A549 (cell line): Measurements from ENCODE around the gene GRIP2.

Source experiments
- BHLHE40 ChIP-seq: IDR thresholded peaks from 2 replicates; pipeline ENCODE4 v1.6.1; 2012; ENCODE audit warnings: low read depth, low read length, inconsistent platforms
- ESRRA ChIP-seq: fragments of 150-350 bp; IDR thresholded peaks from 2 replicates; pipeline ENCODE4 v1.6.1; 2014; ENCODE audit warnings: mild to moderate bottlenecking, low read length, borderline replicate concordance
- JUNB ChIP-seq: fragments of >200 bp; sonication (Bioruptor Twin); formaldehyde crosslinking; IDR thresholded peaks from 2 replicates; pipeline ENCODE4 v1.6.1; 2016
- POLR2A ChIP-seq: IDR thresholded peaks from 2 replicates; pipeline ENCODE4 v1.6.1; 2012; ENCODE audit warnings: mild to moderate bottlenecking, low read length
- TF ChIP-seq, protein P1 (sequence below): fragments of 200-600 bp; sonication (generic); IDR thresholded peaks from 2 replicates; pipeline ENCODE4 v1.6.1; 2016; ENCODE audit warnings: antibody characterized with exemption, mild to moderate bottlenecking, moderate library complexity
- TF ChIP-seq, protein P2 (sequence below): fragments of >200 bp; sonication (Bioruptor Twin); formaldehyde crosslinking; IDR thresholded peaks from 3 replicates; pipeline ENCODE4 v1.5.1; 2016

DNA sequence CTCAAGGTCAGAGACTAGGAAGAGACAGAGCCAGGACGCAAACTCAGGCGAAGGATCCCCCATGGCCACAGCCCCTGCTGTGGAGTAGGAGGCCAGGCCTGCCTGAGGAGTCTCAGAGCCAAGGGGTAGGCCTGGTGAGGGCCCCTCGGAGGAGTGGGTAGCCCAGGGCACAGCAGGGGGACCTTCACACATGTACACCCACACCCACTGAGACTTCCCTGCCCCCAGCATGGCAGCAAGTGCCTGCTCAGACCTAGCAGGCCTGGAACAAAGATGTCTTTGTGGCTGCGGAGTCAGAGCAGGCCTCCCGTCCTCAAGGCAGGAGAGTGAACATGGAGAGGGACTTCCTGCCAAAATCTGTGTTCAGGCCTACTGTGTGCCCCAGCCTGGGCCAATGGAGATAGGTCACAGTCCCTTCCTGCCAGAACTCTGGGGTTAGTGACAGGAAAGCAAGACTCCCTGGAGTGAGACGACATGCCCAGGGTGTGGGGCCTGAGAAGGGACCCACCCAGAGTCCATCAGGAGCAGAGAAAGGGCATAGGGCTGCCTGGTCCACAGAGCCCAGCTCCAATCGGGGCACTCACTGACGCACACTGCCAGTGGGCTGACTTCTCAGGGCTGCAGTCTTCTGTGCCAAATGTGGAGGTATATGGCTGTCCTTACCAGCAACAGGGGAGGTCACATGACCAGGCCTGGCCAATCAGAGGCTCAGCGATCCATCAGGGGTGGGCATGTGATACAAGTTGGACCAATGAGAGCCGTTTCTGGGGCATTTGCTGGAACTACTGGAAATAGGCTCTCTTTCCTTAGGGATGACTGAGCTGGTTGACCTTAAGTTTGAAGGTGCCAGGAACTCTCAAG is 2.3 kb downstream of the GRIP2 start:
- TF ChIP-seq POLR2A: no peak
- TF ChIP-seq, protein P1, sequence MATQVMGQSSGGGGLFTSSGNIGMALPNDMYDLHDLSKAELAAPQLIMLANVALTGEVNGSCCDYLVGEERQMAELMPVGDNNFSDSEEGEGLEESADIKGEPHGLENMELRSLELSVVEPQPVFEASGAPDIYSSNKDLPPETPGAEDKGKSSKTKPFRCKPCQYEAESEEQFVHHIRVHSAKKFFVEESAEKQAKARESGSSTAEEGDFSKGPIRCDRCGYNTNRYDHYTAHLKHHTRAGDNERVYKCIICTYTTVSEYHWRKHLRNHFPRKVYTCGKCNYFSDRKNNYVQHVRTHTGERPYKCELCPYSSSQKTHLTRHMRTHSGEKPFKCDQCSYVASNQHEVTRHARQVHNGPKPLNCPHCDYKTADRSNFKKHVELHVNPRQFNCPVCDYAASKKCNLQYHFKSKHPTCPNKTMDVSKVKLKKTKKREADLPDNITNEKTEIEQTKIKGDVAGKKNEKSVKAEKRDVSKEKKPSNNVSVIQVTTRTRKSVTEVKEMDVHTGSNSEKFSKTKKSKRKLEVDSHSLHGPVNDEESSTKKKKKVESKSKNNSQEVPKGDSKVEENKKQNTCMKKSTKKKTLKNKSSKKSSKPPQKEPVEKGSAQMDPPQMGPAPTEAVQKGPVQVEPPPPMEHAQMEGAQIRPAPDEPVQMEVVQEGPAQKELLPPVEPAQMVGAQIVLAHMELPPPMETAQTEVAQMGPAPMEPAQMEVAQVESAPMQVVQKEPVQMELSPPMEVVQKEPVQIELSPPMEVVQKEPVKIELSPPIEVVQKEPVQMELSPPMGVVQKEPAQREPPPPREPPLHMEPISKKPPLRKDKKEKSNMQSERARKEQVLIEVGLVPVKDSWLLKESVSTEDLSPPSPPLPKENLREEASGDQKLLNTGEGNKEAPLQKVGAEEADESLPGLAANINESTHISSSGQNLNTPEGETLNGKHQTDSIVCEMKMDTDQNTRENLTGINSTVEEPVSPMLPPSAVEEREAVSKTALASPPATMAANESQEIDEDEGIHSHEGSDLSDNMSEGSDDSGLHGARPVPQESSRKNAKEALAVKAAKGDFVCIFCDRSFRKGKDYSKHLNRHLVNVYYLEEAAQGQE: no peak
- TF ChIP-seq, protein P2, sequence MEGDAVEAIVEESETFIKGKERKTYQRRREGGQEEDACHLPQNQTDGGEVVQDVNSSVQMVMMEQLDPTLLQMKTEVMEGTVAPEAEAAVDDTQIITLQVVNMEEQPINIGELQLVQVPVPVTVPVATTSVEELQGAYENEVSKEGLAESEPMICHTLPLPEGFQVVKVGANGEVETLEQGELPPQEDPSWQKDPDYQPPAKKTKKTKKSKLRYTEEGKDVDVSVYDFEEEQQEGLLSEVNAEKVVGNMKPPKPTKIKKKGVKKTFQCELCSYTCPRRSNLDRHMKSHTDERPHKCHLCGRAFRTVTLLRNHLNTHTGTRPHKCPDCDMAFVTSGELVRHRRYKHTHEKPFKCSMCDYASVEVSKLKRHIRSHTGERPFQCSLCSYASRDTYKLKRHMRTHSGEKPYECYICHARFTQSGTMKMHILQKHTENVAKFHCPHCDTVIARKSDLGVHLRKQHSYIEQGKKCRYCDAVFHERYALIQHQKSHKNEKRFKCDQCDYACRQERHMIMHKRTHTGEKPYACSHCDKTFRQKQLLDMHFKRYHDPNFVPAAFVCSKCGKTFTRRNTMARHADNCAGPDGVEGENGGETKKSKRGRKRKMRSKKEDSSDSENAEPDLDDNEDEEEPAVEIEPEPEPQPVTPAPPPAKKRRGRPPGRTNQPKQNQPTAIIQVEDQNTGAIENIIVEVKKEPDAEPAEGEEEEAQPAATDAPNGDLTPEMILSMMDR: no peak
- TF ChIP-seq BHLHE40: no peak
- TF ChIP-seq JUNB: no peak
- TF ChIP-seq ESRRA: no peak
